Measurements from ENCODE around the gene ADGRG3. TPM values are rescaled to one million over a fixed set of nuclear protein-coding genes. Genes with fewer than 3 reads are reported as not detected.

The ADGRG3 gene
- total RNA-seq, 1 donor from 2014 or later: not detected

DNA sequence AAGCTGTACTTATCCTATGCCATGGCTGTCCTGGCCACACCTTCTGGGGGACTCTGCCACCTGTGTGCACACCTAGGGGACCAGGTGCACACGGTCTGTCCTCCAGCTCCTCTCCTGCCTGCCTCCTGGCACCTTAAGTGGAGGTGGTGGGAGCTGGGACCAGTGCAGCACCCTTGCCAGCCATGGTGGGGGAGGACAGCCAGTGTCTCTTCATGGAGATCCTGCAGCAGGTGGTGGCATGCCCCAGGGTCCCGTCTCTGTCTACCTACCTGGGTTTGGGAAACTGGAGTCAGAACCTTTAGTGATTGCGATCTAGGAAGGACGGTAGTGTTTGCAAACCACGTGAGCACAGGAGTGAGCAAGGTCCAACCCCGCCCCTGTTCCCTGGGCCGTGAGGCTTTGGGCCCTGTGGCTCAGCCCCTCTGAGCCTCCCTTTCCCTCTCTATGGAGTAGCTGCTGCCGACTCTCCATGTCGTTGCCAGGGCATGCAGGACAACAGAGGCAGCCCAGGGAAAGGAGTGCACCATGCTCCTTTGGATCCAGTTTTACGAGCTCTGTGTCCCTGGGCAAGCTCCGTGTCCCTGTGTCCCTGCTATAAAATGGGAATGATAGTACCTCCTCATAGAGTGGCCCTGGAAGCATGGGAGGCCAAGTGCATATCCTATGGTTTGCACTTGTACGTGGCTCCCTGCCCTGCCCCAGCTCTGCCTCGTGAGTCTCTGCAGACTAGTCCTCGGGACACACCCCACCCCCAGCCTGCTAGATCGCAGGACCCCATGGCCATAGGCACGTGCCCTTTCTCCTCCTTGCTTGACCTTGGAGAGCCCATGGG, 32.6 kb upstream of the ADGRG3 start:
- H3K36me3 ChIP-seq (ENCODE audit: control insufficient read depth, insufficient read depth, low read length): no peaks in the 10 kb centered on the region
- H3K4me3 ChIP-seq (ENCODE audit: low read depth, low read length): no peak overlapping the region
- TF ChIP-seq, protein P1, sequence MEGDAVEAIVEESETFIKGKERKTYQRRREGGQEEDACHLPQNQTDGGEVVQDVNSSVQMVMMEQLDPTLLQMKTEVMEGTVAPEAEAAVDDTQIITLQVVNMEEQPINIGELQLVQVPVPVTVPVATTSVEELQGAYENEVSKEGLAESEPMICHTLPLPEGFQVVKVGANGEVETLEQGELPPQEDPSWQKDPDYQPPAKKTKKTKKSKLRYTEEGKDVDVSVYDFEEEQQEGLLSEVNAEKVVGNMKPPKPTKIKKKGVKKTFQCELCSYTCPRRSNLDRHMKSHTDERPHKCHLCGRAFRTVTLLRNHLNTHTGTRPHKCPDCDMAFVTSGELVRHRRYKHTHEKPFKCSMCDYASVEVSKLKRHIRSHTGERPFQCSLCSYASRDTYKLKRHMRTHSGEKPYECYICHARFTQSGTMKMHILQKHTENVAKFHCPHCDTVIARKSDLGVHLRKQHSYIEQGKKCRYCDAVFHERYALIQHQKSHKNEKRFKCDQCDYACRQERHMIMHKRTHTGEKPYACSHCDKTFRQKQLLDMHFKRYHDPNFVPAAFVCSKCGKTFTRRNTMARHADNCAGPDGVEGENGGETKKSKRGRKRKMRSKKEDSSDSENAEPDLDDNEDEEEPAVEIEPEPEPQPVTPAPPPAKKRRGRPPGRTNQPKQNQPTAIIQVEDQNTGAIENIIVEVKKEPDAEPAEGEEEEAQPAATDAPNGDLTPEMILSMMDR (IDR thresholded peaks at IDR 0.05; ENCODE audit: insufficient read depth, low read length, poor library complexity, severe bottlenecking): no peak
- no peak for DNase-seq (ENCODE audit: low read depth)
- H3K27me3 ChIP-seq (ENCODE audit: control insufficient read depth, insufficient read depth, low read length): no peaks in the 10 kb centered on the region

DNA sequence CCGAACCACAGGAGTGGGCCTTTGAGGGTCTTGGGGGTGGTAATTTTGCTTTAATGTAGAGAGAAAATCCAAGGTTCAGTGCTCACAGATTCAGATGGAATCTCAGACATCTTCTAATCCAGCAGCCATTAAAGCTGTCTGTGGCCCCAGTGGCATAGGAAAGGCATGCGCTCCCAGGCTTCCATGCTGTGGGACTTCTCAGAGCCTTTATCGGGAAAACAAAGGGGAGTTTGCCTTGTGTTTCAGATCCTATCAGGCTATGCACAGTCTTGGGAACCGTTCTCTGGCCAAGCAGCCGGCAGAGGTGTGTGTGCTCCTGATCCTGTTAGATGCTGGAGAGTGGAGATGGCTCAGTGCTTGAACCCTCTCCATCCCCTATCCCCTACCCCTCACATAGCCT, 31.9 kb upstream of the ADGRG3 start:
- no peak overlapping the region for H3K4me3 ChIP-seq (ENCODE audit: low read depth, low read length)
- no peak for DNase-seq (ENCODE audit: low read depth)
- H3K36me3 ChIP-seq (ENCODE audit: control insufficient read depth, insufficient read depth, low read length): no peaks in the 10 kb centered on the region
- TF ChIP-seq, protein P1 (IDR thresholded peaks at IDR 0.05; ENCODE audit: insufficient read depth, low read length, poor library complexity, severe bottlenecking): no peak
- no peaks in the 10 kb centered on the region for H3K27me3 ChIP-seq (ENCODE audit: control insufficient read depth, insufficient read depth, low read length)

DNA sequence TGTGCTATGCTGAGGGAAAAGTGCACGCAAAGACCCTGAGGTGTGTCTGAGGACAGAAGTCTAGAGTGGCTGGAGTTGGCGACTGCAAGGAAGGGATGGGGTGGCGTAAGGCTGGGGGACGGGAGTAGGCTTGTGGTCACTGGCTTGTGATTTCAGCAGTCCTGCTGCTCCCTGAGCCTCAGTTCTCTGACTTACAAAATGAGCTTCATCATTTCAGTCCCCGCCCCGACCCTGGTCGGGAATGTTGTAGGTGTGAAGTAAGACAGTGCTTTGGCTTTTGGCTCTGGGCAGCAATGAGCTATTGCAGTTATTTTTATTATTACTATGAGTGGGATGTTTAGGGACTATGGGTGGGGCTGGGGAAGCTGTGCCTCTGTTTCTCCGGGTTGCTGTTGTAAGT, 31.1 kb upstream of the ADGRG3 start:
- TF ChIP-seq, protein P1 (IDR thresholded peaks at IDR 0.05; ENCODE audit: insufficient read depth, low read length, poor library complexity, severe bottlenecking): no peak
- no peak overlapping the region for H3K4me3 ChIP-seq (ENCODE audit: low read depth, low read length)
- no peak for DNase-seq (ENCODE audit: low read depth)

DNA sequence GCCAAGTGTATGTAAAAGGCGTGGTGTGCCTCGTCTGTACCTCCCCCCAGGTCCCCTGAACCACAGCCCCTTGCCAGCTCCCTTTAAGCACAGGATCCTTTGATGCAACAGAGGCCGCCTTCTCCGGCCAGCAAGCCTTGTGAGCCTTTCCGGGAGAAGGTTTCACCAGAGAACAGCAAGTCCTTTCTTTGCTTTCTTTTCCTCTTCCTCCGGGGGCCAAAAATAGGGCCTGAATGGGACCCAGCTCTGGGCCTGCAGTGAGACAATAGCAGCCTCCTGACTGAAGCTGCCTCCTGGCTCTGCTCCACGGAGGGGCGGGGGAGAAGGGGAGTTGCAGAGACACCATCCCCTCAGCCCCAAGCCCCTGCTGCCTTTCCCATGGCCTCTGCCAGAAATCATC, 30.7 kb upstream of the ADGRG3 start:
- no peak overlapping the region for H3K4me3 ChIP-seq (ENCODE audit: low read depth, low read length)
- TF ChIP-seq, protein P1 (IDR thresholded peaks at IDR 0.05; ENCODE audit: insufficient read depth, low read length, poor library complexity, severe bottlenecking): no peak
- DNase-seq (ENCODE audit: low read depth): no peak
- no peaks in the 10 kb centered on the region for H3K36me3 ChIP-seq (ENCODE audit: control insufficient read depth, insufficient read depth, low read length)
- no peaks in the 10 kb centered on the region for H3K27me3 ChIP-seq (ENCODE audit: control insufficient read depth, insufficient read depth, low read length)

More for the DNA sequence above, 31.1 kb upstream of the ADGRG3 start:
- Histone ChIP-seq H3K36me3 (ENCODE audit: control insufficient read depth, insufficient read depth, low read length) (no peaks in the 10 kb centered on the region), H3K27me3 (ENCODE audit: control insufficient read depth, insufficient read depth, low read length) (no peaks in the 10 kb centered on the region)

DNA sequence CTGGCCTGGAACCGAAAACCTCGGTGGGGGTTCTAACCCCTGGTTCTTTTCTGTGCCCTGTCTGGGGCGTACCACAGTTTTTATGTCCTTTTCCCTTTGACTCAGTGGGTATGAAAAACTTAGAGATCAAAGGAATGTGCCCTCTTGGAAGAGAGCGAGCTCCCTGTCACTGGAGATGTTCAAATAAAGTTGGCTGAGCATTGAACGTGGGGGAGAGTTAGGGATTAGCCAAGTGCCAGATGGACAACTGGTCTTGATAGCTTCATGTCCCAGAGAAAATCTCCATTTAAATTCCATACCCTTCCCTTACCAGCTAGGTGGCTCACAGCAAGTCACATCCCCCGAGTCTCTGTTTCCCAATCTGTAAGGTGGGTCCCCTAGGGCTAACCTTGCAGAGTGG, 30.1 kb upstream of the ADGRG3 start:
- H3K4me3 ChIP-seq (ENCODE audit: low read depth, low read length): no peak overlapping the region
- no peaks in the 10 kb centered on the region for H3K36me3 ChIP-seq (ENCODE audit: control insufficient read depth, insufficient read depth, low read length)
- TF ChIP-seq, protein P1 (IDR thresholded peaks at IDR 0.05; ENCODE audit: insufficient read depth, low read length, poor library complexity, severe bottlenecking): no peak
- DNase-seq (ENCODE audit: low read depth): no peak
- H3K27me3 ChIP-seq (ENCODE audit: control insufficient read depth, insufficient read depth, low read length): no peaks in the 10 kb centered on the region

DNA sequence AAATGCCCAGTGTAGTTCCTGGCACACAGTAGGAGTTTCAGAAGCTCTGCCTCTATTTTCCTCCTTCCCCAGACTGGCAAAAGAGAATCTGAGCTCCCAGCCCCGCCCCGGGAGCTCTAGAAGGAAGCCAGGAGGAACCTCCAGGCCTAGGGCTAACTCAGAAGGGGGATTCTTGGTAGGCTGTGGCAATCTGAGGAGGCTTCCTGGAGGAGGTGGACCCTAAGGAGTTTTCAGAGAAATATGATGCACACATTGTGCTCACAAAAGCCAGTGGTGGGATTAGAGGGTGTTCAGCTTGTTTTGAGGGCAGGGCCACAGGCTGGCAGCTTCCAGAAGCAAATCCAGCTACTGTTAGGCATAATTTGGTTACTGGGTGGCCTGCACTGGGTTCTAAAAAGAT, 29.7 kb upstream of the ADGRG3 start:
- Histone ChIP-seq H3K27me3 (ENCODE audit: control insufficient read depth, insufficient read depth, low read length) (no peaks in the 10 kb centered on the region), H3K4me3 (ENCODE audit: low read depth, low read length) (no peak overlapping the region), H3K36me3 (ENCODE audit: control insufficient read depth, insufficient read depth, low read length) (no peaks in the 10 kb centered on the region)
- TF ChIP-seq, protein P1 (IDR thresholded peaks at IDR 0.05; ENCODE audit: insufficient read depth, low read length, poor library complexity, severe bottlenecking): no peak
- DNase-seq (ENCODE audit: low read depth): no peak
